Measurements from ENCODE around the gene PAPSS1. TPM values are rescaled to one million over a fixed set of nuclear protein-coding genes. Genes with fewer than 3 reads are reported as not detected.

PAPSS1 gene
- total and polyA plus RNA-seq, 3 donors from 2014 or later, result 32.8 to 42.4 (median 33.6) TPM

DNA sequence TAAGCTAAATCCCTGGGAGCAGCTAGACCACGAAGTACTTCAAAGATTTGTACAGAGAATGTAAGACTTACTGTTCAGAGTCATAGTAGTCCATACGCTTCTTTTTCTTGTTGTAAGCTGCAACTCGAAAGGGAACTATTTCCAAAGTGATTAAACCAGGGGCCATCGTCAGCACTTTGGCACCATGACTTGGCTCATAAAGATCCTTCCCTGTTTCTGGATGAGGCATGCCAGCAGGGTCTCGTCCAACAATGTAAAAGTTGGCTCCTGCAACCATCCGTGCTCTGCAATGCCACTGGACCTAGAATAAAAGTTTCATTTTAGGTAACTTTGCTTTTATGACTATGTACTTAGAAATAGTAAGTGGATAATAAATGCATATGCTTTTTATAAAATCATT, 88.5 kb downstream of the PAPSS1 start:
- Histone ChIP-seq H3K4me3 (no peak overlapping the region), H3K27ac (no peak overlapping the region), H3K9me3 (no peaks in the 10 kb centered on the region), H3K27me3 (no peaks in the 10 kb centered on the region), H3K36me3 (ENCODE audit: low read depth, missing control alignments) (no peaks in the 10 kb centered on the region), H3K4me1 (no peaks in the 10 kb centered on the region)
- DNase-seq, result no peak
- 74 to 82% methylated on average over 6 of the region's 6 CpGs for WGBS, 2 donors
- intact Hi-C loops (cut with DNase I; ENCODE audit: low total_unique reads), result no loop called here
- TF ChIP-seq, protein P1, sequence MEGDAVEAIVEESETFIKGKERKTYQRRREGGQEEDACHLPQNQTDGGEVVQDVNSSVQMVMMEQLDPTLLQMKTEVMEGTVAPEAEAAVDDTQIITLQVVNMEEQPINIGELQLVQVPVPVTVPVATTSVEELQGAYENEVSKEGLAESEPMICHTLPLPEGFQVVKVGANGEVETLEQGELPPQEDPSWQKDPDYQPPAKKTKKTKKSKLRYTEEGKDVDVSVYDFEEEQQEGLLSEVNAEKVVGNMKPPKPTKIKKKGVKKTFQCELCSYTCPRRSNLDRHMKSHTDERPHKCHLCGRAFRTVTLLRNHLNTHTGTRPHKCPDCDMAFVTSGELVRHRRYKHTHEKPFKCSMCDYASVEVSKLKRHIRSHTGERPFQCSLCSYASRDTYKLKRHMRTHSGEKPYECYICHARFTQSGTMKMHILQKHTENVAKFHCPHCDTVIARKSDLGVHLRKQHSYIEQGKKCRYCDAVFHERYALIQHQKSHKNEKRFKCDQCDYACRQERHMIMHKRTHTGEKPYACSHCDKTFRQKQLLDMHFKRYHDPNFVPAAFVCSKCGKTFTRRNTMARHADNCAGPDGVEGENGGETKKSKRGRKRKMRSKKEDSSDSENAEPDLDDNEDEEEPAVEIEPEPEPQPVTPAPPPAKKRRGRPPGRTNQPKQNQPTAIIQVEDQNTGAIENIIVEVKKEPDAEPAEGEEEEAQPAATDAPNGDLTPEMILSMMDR (IDR thresholded peaks at IDR 0.05), result no peak
- no peak for TF ChIP-seq POLR2A (IDR thresholded peaks at IDR 0.05)

DNA sequence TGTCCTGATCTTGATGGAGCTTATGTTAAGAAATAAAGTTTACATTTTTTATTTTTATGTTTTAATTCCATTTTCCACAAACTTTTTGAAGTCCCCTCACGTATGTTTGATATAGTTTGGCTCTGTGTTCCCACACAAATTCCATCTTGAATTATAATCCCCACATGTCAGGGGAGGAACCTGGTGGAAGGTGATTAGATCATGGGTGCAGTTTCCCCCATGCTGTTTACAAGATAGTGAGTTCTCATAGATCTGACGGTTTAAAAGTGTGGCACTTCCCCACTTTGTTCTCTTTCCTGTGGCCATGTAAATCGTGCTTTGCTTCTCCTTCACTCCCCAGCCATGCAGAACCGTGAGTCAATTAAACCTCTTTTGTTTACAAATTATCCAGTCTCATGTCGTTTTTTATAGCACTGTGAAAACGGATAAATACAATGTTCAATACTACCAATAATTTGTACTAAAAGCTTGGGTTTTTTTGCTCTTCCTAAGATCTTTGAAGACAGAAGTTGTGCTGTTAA, 89.8 kb downstream of the PAPSS1 start:
- no peaks in the 10 kb centered on the region for H3K27me3 ChIP-seq
- no peaks in the 10 kb centered on the region for H3K9me3 ChIP-seq
- TF ChIP-seq, protein P1 (IDR thresholded peaks at IDR 0.05), result no peak
- no peak for TF ChIP-seq POLR2A (IDR thresholded peaks at IDR 0.05)
- H3K36me3 ChIP-seq (ENCODE audit: low read depth, missing control alignments), result no peaks in the 10 kb centered on the region
- H3K4me1 ChIP-seq, result no peaks in the 10 kb centered on the region
- intact Hi-C loops (cut with DNase I; ENCODE audit: low total_unique reads), result no loop called here
- H3K4me3 ChIP-seq, result no peak overlapping the region
- DNase-seq, result no peak
- H3K27ac ChIP-seq, result no peak overlapping the region
- WGBS, 2 donors, result 77 to 86% methylated on average over 6 of the region's 6 CpGs

DNA sequence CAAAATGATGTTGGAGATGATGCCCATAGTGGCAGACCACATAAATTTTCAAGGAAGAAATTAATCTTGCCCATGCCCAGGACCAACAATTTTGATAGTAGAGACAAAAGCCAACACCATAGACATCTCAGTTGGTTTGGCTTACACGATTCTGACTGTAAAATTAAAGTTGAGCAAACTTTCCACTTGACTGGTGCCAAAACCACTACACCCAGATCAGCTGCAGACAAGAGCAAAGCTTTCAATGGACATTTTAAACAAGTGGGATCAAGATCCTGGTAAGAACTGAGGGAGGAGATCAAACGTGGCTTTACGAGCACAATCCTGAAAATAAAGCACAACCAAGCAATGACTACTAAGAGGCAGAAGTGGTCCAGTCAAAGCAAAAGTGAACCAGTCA, 90.7 kb downstream of the PAPSS1 start:
- Histone ChIP-seq H3K9me3 (no peaks in the 10 kb centered on the region), H3K27ac (no peak overlapping the region), H3K36me3 (ENCODE audit: low read depth, missing control alignments) (no peaks in the 10 kb centered on the region), H3K27me3 (no peaks in the 10 kb centered on the region), H3K4me3 (no peak overlapping the region), H3K4me1 (no peaks in the 10 kb centered on the region)
- intact Hi-C loops (cut with DNase I; ENCODE audit: low total_unique reads), result no loop called here
- WGBS, 2 donors, result 62 to 74% methylated on average over 3 of the region's 3 CpGs
- DNase-seq, result no peak
- TF ChIP-seq, protein P1 (IDR thresholded peaks at IDR 0.05), result no peak
- no peak for TF ChIP-seq POLR2A (IDR thresholded peaks at IDR 0.05)

DNA sequence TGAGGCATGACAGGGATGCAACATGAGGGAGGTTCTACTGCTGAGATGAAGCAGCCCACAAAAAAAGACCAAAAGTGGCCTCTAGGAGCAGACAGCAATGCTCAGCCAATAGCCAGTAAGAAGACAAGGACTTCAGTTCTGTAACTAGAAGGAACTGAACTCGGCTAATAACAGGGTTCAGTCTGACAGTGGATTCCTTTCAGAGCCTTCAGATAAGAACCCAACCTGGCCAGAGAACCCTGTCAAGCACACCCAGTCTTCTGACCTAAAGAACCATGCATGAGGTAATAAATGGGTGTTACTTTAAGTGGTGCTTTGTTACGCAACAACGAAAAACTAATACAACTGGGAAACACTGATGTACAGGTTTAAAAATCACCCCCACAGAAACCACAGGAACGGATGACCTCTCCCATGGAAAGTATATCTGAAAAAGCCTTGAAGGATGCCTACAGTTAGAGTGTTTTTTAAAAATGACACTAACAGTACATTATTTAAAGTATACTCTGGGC, 94.6 kb downstream of the PAPSS1 start:
- H3K9me3 ChIP-seq, result no peaks in the 10 kb centered on the region
- H3K4me3 ChIP-seq, result no peak overlapping the region
- TF ChIP-seq POLR2A (IDR thresholded peaks at IDR 0.05), result no peak
- TF ChIP-seq, protein P1 (IDR thresholded peaks at IDR 0.05), result no peak
- no peak overlapping the region for H3K27ac ChIP-seq
- no peaks in the 10 kb centered on the region for H3K36me3 ChIP-seq (ENCODE audit: low read depth, missing control alignments)
- 93 to 97% methylated on average over 4 of the region's 4 CpGs for WGBS, 2 donors
- no peaks in the 10 kb centered on the region for H3K27me3 ChIP-seq
- intact Hi-C loops (cut with DNase I; ENCODE audit: low total_unique reads), result no loop called here
- DNase-seq, result no peak
- no peaks in the 10 kb centered on the region for H3K4me1 ChIP-seq

DNA sequence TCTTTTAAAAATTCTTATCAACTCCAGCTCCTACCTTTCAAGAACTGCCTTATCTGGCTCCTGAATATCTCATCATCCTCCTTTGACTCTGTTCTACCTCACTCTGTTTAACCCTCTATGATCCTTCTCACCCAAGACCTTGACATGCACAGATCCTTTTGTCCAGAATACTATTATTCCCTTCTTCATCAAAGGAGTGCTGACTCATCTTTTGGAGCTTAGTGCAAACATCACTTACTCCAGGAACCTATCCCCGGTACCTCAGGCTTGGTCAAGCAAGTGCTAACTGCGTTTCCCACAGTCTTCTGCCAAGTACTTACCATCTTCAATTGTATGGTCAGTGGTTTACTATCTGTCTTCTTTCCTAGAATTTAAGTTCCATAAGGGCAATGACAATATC, 96.0 kb downstream of the PAPSS1 start:
- 94 to 97% methylated on average over 2 of the region's 2 CpGs for WGBS, 2 donors
- TF ChIP-seq POLR2A (IDR thresholded peaks at IDR 0.05), result no peak
- TF ChIP-seq, protein P1 (IDR thresholded peaks at IDR 0.05), result no peak
- no peak for DNase-seq

More for the DNA sequence above, 96.0 kb downstream of the PAPSS1 start:
- no peaks in the 10 kb centered on the region for H3K4me1 ChIP-seq
- H3K27ac ChIP-seq, result no peak overlapping the region
- H3K4me3 ChIP-seq, result no peak overlapping the region
- H3K27me3 ChIP-seq, result no peaks in the 10 kb centered on the region
- H3K9me3 ChIP-seq, result no peaks in the 10 kb centered on the region
- H3K36me3 ChIP-seq (ENCODE audit: low read depth, missing control alignments), result no peaks in the 10 kb centered on the region
- intact Hi-C loops (cut with DNase I; ENCODE audit: low total_unique reads), result no loop called here
